HFFc6 (cell line): ENCODE measurements around the gene DLG2. TPM values are rescaled to one million over a fixed set of nuclear protein-coding genes. Genes with fewer than 3 reads are reported as not detected.
A peak's percentile ranks its signal among the peaks of the same experiment; 100 is the strongest.

Experiments
- DNase-seq: peaks from one replicate; pipeline ENCODE4 v3.0.0-alpha.2; 2018
- H3K27ac Mint-ChIP-seq: 2 replicates; pipeline ENCODE4 v1.8.0; 2020; ENCODE audit warnings: mild to moderate bottlenecking, mixed read lengths
- H3K27me3 Mint-ChIP-seq: 2 replicates; pipeline ENCODE4 v1.8.0; 2021; ENCODE audit warnings: mild to moderate bottlenecking, moderate library complexity, mixed read lengths; ENCODE audit not compliant: insufficient read depth
- H3K36me3 Mint-ChIP-seq: 2 replicates; pipeline ENCODE4 v1.8.0; 2021; ENCODE audit warnings: low read depth, mixed read lengths
- H3K4me1 Mint-ChIP-seq: 2 replicates; pipeline ENCODE4 v1.8.0; 2020; ENCODE audit warnings: low read depth, mixed read lengths
- H3K4me3 Mint-ChIP-seq: 2 replicates; pipeline ENCODE4 v1.8.0; 2020; ENCODE audit warnings: mild to moderate bottlenecking, moderate library complexity, mixed read lengths
- H3K9me3 Mint-ChIP-seq: 2 replicates; pipeline ENCODE4 v1.8.0; 2020; ENCODE audit warnings: mild to moderate bottlenecking, mixed read lengths
- CTCF ChIP-seq: fragments of 200-600 bp; sonication (generic); IDR thresholded peaks from 2 replicates; pipeline ENCODE4 v1.5.0; 2021; ENCODE audit warnings: antibody characterized with exemption, mild to moderate bottlenecking
- total RNA-seq, 6 experiments: library from RNA; stranded (reverse); fragmentation: NEBNext Ultra II Directional; extraction: Animal tissue kit (Norgen Biotek cat#: 25700); gene quantifications; 2 replicates in 1 of 6; 3 replicates in 5 of 6; pipeline ENCODE4 v1.2.3, GENCODE V29; 2021

The DLG2 gene
- total RNA-seq, 6 experiments from 2014 or later: 0.39 to 1.00 (median 0.80) TPM; not detected in 1

GRCh38 chr11:85062659-85063058, 564.5 kb downstream of the DLG2 start:
- Mint-ChIP-seq H3K4me3 (no peak overlapping the region), H3K27ac (no peak overlapping the region), H3K27me3 (no peaks in the 10 kb centered on the region), H3K4me1 (peaks cover 9% of the 10 kb centered on the region; the same call in 1 of the 2 replicates), H3K36me3 (no peaks in the 10 kb centered on the region), H3K9me3 (peaks cover 5% of the 10 kb centered on the region)
- DNase-seq: no peak
- TF ChIP-seq CTCF: no peak

GRCh38 chr11:85052636-85053035, 574.5 kb downstream of the DLG2 start:
- no peaks in the 10 kb centered on the region for H3K27me3 Mint-ChIP-seq
- H3K4me1 Mint-ChIP-seq: peaks cover 9% of the 10 kb centered on the region; the same call in 1 of the 2 replicates
- H3K27ac Mint-ChIP-seq: peak overlapping the region; percentile 37; the same call in 1 of the 2 replicates
- H3K36me3 Mint-ChIP-seq: no peaks in the 10 kb centered on the region
- no peak for TF ChIP-seq CTCF
- no peak for DNase-seq
- H3K9me3 Mint-ChIP-seq: no peaks in the 10 kb centered on the region
- no peak overlapping the region for H3K4me3 Mint-ChIP-seq

- Mint-ChIP-seq H3K27me3 (no peaks in the 10 kb centered on the region), H3K36me3 (no peaks in the 10 kb centered on the region)
These were observed 578.3 kb downstream of the DLG2 start for GRCh38 chr11:85048801-85049200.

GRCh38 chr11:85045716-85046115, 581.4 kb downstream of the DLG2 start:
- no peaks in the 10 kb centered on the region for H3K9me3 Mint-ChIP-seq
- H3K27ac Mint-ChIP-seq: no peak overlapping the region
- H3K36me3 Mint-ChIP-seq: no peaks in the 10 kb centered on the region
- no peak overlapping the region for H3K4me3 Mint-ChIP-seq
- H3K4me1 Mint-ChIP-seq: no peaks in the 10 kb centered on the region
- TF ChIP-seq CTCF: no peak
- no peak for DNase-seq
- H3K27me3 Mint-ChIP-seq: no peaks in the 10 kb centered on the region

More at GRCh38 chr11:85048801-85049200, 578.3 kb downstream of the DLG2 start:
- H3K9me3 Mint-ChIP-seq: no peaks in the 10 kb centered on the region
- H3K4me1 Mint-ChIP-seq: peaks cover 9% of the 10 kb centered on the region; the same call in 1 of the 2 replicates
- no peak overlapping the region for H3K4me3 Mint-ChIP-seq
- DNase-seq: no peak
- no peak for TF ChIP-seq CTCF
- H3K27ac Mint-ChIP-seq: no peak overlapping the region

GRCh38 chr11:85044911-85045310, 582.2 kb downstream of the DLG2 start:
- no peaks in the 10 kb centered on the region for H3K27me3 Mint-ChIP-seq
- no peaks in the 10 kb centered on the region for H3K9me3 Mint-ChIP-seq
- H3K36me3 Mint-ChIP-seq: no peaks in the 10 kb centered on the region
- H3K27ac Mint-ChIP-seq: no peak overlapping the region
- no peak for DNase-seq
- H3K4me3 Mint-ChIP-seq: no peak overlapping the region
- TF ChIP-seq CTCF: no peak
- no peaks in the 10 kb centered on the region; the same call in 1 of the 2 replicates for H3K4me1 Mint-ChIP-seq

- no peak for DNase-seq
- TF ChIP-seq CTCF: no peak
- Mint-ChIP-seq H3K27me3 (no peaks in the 10 kb centered on the region), H3K36me3 (no peaks in the 10 kb centered on the region), H3K9me3 (no peaks in the 10 kb centered on the region), H3K4me1 (no peaks in the 10 kb centered on the region; the same call in 1 of the 2 replicates), H3K27ac (no peak overlapping the region), H3K4me3 (no peak overlapping the region)
These were observed 584.8 kb downstream of the DLG2 start for GRCh38 chr11:85042361-85042760.
